Right atrium auricular region (tissue), 2 donors: ENCODE results near the gene RANBP6. TPM values are rescaled to one million over a fixed set of nuclear protein-coding genes. Genes with fewer than 3 reads are reported as not detected.
"Not testable (repeated sequence)": the region's sequence is repeated elsewhere in the genome, so short reads cannot be mapped to it uniquely, and the experiment has no call there.

ENCODE experiments used
- DNase-seq: peaks from one replicate; pipeline ENCODE4 v3.0.0-alpha.2; 2019; ENCODE audit warnings: low spot score
- H3K27ac ChIP-seq, 2 donors: fragments of 200-600 bp; sonication (generic); 1 replicate in 1 of 2; 2 replicates in 1 of 2; pipeline ENCODE4 v1.5.1; 2016 to 2019
- H3K27me3 ChIP-seq, 2 donors: fragments of 200-600 bp; sonication (generic); one replicate each; pipeline versions ENCODE4 v1.5.1 to v1.6.0; 2017 to 2019
- H3K36me3 ChIP-seq: fragments of 200-600 bp; sonication (generic); one replicate; pipeline ENCODE4 v1.5.1; 2016
- H3K4me1 ChIP-seq, 2 donors: fragments of 200-600 bp; sonication (generic); one replicate each; pipeline versions ENCODE4 v1.5.1 to v1.6.0; 2017 to 2019
- H3K4me3 ChIP-seq, 2 donors: fragments of 200-600 bp; sonication (generic); 1 replicate in 1 of 2; 2 replicates in 1 of 2; pipeline ENCODE4 v1.5.1; 2017 to 2019; ENCODE audit warnings: mild to moderate bottlenecking in 1 of 2, moderate library complexity in 1 of 2
- H3K9me3 ChIP-seq, 2 donors: fragments of 200-600 bp; sonication (generic); one replicate each; pipeline ENCODE4 v1.5.1; 2019
- total RNA-seq, 2 donors: library from RNA; depleted of rRNA; stranded (reverse); fragments of >200 nt; gene quantifications; one replicate each; pipeline ENCODE4 v1.1.0, GENCODE V29; 2016
- TF ChIP-seq, protein P1 (sequence below), 2 donors: fragments of 200-600 bp; sonication (generic); IDR thresholded peaks; one replicate each; pipeline ENCODE4 v1.5.1; 2019; ENCODE audit warnings: antibody characterized with exemption in 2 of 2

Gene RANBP6
- total RNA-seq, 2 donors from 2014 or later = 17.6 to 22.1 TPM

DNA sequence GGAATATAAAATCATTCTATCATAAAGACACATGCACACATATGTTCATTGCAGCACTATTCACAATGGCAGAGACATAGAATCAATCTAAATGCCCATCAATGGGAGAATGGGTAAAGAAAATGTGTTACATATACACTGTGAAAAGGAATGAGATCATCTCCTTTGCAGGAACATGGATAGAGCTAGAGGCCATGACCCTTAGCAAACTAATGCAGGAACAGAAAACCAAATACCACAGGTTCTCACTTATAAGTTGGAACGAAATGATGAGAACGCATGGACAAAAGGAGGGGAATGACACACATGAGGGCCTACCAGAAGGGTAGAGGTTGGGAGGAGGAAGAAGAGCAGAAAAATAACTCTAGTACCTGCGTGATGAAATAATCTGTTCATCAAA, 21.0 kb upstream of the RANBP6 start:
- TF ChIP-seq, protein P1, sequence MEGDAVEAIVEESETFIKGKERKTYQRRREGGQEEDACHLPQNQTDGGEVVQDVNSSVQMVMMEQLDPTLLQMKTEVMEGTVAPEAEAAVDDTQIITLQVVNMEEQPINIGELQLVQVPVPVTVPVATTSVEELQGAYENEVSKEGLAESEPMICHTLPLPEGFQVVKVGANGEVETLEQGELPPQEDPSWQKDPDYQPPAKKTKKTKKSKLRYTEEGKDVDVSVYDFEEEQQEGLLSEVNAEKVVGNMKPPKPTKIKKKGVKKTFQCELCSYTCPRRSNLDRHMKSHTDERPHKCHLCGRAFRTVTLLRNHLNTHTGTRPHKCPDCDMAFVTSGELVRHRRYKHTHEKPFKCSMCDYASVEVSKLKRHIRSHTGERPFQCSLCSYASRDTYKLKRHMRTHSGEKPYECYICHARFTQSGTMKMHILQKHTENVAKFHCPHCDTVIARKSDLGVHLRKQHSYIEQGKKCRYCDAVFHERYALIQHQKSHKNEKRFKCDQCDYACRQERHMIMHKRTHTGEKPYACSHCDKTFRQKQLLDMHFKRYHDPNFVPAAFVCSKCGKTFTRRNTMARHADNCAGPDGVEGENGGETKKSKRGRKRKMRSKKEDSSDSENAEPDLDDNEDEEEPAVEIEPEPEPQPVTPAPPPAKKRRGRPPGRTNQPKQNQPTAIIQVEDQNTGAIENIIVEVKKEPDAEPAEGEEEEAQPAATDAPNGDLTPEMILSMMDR (IDR thresholded peaks at IDR 0.05) = no peak
- Histone ChIP-seq H3K36me3 (no peaks in the 10 kb centered on the region), H3K4me1 (no peaks in the 10 kb centered on the region), H3K27ac (no peak overlapping the region), H3K27me3 (no peaks in the 10 kb centered on the region), H3K9me3 (no peaks in the 10 kb centered on the region), H3K4me3 (no peak overlapping the region)
- DNase-seq = no peak

DNA sequence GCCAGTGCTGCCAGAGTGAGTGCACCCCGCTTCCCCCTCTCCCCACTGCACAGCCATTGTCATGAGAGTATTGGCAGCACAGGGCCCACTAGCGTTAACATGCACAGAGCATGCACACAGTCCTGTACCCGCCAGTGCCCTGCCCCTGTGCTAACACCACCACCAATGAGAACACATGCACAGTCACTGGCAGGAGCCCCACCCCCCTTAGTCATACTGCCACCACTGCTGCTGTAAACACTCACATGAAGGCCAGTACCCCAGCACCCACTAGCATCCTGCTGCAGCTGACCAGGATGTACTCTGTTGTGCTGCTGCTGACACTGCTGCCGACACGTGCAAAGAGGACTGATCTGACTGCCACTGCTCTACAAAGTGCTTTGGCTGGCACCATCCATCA, 19.5 kb upstream of the RANBP6 start:
- Histone ChIP-seq H3K27me3 (no peaks in the 10 kb centered on the region), H3K4me3 (no peak overlapping the region), H3K36me3 (no peaks in the 10 kb centered on the region), H3K9me3 (no peaks in the 10 kb centered on the region), H3K27ac (no peak overlapping the region), H3K4me1 (no peaks in the 10 kb centered on the region)
- DNase-seq = no peak
- TF ChIP-seq, protein P1 (IDR thresholded peaks at IDR 0.05) = no peak

DNA sequence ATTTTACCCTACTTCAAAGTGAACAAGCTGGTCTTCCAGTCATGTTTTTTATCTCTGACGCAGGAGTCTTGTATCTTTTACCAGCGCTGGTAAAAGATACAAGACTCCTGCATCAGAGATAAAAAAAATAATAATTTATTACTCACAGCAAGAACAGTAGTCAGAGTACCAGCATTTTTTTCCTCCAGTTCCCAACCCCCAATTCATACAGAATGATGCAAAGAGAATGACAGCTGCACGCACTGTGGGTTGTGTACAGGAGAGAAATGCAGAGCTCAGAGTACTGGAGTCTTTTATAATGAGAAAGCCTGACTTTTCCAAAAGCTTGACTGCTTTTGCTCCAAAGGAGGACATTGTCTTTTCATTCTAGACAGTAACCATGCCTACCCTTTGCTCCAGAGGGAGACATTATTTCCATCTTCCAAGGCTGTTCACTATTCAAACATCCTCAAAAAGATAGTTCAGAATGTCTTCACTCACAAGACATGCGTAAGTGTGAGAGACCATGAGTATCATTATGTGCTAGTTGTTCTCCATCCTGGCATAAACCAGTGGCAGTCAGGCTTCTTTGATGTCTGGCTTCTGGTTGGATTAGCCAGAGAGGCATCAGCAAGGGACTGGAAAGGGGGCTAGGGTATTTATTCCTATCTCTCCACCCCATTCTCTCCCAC, 14.3 kb upstream of the RANBP6 start:
- Histone ChIP-seq H3K27me3 (no peaks in the 10 kb centered on the region), H3K36me3 (no peaks in the 10 kb centered on the region), H3K4me3 (no peak overlapping the region), H3K27ac (no peak overlapping the region), H3K4me1 (no peaks in the 10 kb centered on the region), H3K9me3 (no peaks in the 10 kb centered on the region)
- TF ChIP-seq, protein P1 (IDR thresholded peaks at IDR 0.05) = no peak
- DNase-seq = no peak

DNA sequence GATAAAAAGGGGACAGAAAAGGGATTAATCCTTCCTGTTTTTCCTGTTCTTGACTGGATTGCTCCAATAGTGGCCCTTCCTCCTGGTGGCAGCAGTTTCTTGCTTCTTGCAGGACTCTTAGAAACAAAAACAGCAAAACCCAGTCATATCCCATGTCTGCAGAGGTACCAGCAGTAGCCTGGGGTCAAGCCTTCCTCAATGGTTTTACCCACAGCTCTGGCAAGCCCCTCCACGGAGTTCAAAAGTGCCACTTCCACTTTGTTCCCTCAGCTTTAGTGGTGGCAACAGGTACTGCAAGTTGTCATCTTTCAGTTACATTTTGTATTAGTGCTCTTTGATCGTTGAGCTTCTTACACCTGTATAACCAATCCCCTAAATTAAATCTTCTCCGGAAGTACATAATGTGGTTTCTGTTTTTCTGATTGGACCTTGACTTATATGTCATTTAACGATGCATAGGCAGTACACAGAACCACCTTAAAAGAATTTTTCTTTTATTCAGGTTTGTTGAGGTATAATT, 8.7 kb upstream of the RANBP6 start:
- no peak for DNase-seq
- H3K36me3 ChIP-seq = no peaks in the 10 kb centered on the region
- H3K4me1 ChIP-seq = no peaks in the 10 kb centered on the region
- no peak overlapping the region for H3K4me3 ChIP-seq
- no peaks in the 10 kb centered on the region for H3K27me3 ChIP-seq
- no peaks in the 10 kb centered on the region for H3K9me3 ChIP-seq
- TF ChIP-seq, protein P1 (IDR thresholded peaks at IDR 0.05) = peak; percentile 49 to 66
- no peak overlapping the region for H3K27ac ChIP-seq

DNA sequence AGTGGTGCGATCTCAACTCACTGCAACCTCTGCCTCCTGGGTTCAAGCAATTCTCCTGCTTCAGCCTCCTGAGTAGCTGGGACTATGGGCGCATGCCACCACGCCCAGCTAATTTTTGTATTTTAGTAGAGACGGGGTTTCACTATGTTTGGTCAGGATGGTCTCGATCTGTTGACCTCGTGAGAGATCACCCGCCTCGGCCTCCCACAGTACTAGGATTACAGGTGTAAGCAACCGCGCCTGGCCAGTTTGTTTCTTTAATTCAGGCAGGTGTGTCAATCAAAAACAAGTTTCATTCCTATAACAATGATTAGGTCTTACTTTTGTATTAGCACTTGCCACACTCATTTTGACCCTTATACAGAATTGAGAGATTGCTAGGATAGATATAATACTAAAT, 1.6 kb upstream of the RANBP6 start:
- not testable (repeated sequence) for H3K27me3 ChIP-seq, H3K9me3 ChIP-seq, DNase-seq, H3K27ac ChIP-seq, H3K4me3 ChIP-seq, H3K36me3 ChIP-seq
- peaks cover 0 to 32% of the 10 kb centered on the region in 2 donors for H3K4me1 ChIP-seq

DNA sequence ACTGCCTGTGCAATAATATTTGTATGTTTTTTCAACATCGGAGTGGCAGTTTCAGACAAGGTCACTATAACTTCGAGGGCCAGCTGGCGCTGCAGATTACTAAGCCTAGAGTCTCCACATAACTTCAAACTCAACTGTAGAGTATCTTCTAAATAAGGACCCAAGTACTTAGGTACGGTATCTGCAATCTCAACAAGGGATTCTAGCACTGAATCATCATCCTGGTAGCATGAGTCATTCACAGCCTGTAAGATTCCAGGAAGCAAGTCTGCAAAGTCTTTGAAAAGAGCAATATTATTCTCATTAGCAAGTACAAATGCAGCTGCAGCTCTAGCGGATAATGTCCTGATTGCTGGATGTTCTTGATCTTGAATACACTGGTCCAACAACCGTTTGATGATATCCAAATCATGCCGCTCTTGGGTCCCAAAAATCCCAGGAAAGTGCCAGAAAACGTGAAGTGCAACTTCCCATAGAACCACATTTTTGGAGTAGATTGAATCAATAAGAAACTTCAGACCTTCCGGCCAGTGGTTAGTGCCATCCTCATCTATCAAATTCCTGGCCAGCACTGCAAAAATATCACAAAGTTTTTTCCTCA, 654 bp downstream of the RANBP6 start:
- peak overlapping the region; percentile 71 to 72 for H3K4me3 ChIP-seq
- TF ChIP-seq, protein P1 (IDR thresholded peaks at IDR 0.05) = no peak
- H3K36me3 ChIP-seq = no peaks in the 10 kb centered on the region
- peaks cover 0 to 38% of the 10 kb centered on the region in 2 donors for H3K4me1 ChIP-seq
- H3K9me3 ChIP-seq = no peaks in the 10 kb centered on the region
- no peak for DNase-seq
- no peaks in the 10 kb centered on the region for H3K27me3 ChIP-seq
- H3K27ac ChIP-seq = peak overlapping the region; percentile 75 to 88
